ENCODE data around the gene C2CD4D.

The C2CD4D gene

GRCh38 chr1:151790071-151790939 is 49.3 kb downstream of the C2CD4D start, which contains the start of gene TDRKH:
Gene TDRKH, minus strand, starts transcription at chr1:151790500. Its CDS starts 7,478 bp downstream, at chr1:151783022.
- peak; percentile 93 to 96 for DNase-seq (ENCODE audit: low read depth in 2 of 2, low spot score in 1 of 2)
